GM19238 (cell line): ENCODE measurements around the gene HHLA2.
A peak's percentile ranks its signal among the peaks of the same experiment; 100 is the strongest.
"Not testable (repeated sequence)": the region's sequence is repeated elsewhere in the genome, so short reads cannot be mapped to it uniquely, and the experiment has no call there.

Experiments used
- DNase-seq: peaks from one replicate; pipeline ENCODE4 v3.0.0; 2011; ENCODE audit warnings: low spot score; ENCODE audit not compliant: insufficient read length

The HHLA2 gene, protein sequence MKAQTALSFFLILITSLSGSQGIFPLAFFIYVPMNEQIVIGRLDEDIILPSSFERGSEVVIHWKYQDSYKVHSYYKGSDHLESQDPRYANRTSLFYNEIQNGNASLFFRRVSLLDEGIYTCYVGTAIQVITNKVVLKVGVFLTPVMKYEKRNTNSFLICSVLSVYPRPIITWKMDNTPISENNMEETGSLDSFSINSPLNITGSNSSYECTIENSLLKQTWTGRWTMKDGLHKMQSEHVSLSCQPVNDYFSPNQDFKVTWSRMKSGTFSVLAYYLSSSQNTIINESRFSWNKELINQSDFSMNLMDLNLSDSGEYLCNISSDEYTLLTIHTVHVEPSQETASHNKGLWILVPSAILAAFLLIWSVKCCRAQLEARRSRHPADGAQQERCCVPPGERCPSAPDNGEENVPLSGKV

DNA sequence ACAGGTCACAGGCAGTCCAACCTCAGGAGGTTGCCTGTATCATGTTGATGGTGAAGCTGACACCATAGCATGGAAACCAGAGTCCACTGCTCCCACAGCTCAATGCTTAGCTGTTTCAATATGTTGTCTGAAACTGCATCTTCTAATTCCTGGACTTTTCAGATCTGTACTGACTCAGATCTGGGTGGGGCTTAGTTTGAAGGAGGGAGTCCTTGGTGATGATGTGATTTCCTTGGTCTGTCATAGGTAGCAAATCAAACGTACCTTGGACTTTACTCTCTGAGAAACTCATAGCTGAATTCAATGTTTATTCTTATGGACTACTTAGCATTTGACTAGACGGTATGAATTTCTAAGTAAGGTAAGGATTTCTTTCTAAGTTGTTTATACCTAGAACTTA lies at the start of gene HHLA2:
HHLA2 (plus strand) TSS at position 310 of the 400 bp plus-strand sequence. CDS start 55,266 bp downstream, outside the sequence.
- DNase-seq, result no peak

GRCh38 chr3:108250626-108251025 lies 45.7 kb upstream of the HHLA2 start:
- DNase-seq, result no peak

- DNase-seq, result no peak
These were observed 45.1 kb upstream of the HHLA2 start for GRCh38 chr3:108251265-108251664.

- no peak for DNase-seq
These were observed 44.5 kb upstream of the HHLA2 start for GRCh38 chr3:108251844-108252243.

DNA sequence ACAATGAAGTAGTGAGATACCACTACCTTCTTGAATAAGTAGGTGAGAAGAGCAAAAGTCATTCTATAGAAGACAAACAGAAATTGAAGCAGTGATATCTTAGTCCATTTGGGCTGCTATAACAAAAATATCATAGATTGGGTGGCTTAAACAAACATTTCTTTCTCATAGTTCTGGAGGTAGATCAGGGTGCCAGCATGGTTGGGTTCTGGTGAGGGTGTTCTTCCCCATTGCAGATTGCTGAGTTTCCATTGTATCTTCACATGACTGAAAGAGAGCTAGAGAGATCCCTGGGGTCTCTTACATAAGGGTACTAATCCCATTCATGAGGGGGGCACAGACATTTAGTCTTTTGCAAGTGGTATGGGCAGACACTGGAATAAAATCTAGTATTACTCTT lies 41.2 kb upstream of the HHLA2 start:
- DNase-seq, result no peak

- not testable (repeated sequence) for DNase-seq
These were observed 31.6 kb upstream of the HHLA2 start for GRCh38 chr3:108264534-108265298.

GRCh38 chr3:108268235-108268634 lies 28.1 kb upstream of the HHLA2 start:
- DNase-seq, result not testable (repeated sequence)

- DNase-seq, result no peak
These were observed 24.7 kb upstream of the HHLA2 start for GRCh38 chr3:108271626-108272025.

- not testable (repeated sequence) for DNase-seq
These were observed 17.3 kb upstream of the HHLA2 start for GRCh38 chr3:108279066-108279465.

DNA sequence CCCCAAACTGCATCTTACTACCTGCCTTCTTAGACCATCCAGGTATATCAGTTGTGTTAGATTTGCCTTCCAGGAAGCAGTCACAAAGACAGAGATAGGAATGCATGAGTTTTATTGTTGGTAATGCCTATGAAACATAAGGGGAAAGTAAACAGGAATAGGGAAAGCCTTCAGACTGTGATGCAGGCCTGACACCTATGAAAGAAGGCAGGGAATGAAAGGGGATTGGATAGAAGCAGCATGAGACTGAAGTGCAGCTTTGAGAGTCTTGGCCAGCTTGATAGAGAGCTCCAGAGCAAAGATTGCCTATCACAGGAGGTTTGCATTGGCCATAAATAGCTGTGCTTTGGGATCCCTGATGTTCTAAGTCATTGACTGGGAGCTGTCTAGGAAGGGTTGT lies 15.9 kb upstream of the HHLA2 start:
- DNase-seq, result no peak

- no peak for DNase-seq
These were observed 14.7 kb upstream of the HHLA2 start for GRCh38 chr3:108281670-108282069.

DNA sequence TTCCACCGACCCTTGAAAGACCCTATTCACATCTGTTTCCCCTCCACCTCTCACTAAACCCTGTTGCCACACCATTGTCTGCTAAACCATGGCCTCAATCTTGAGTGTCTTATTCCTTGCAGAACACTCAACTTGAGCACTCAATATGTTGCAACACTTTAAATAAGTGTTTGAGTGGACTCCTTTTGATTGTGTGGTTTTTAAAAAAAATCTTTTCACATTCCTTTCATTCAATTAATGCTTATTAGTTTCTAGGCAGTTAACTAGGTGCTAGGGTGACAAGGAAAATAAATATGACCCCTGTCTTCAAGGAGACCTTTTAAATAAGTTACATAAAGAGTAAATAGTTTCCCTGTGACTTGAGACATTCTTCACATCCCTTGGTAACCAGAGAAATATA lies 13.3 kb upstream of the HHLA2 start:
- DNase-seq, result no peak

GRCh38 chr3:108283989-108284388 lies 12.4 kb upstream of the HHLA2 start:
- no peak for DNase-seq

- no peak for DNase-seq
These were observed 11.2 kb upstream of the HHLA2 start for GRCh38 chr3:108285176-108285575.

- DNase-seq, result no peak
These were observed 9.2 kb upstream of the HHLA2 start for GRCh38 chr3:108287146-108287545.

GRCh38 chr3:108288193-108288592 lies 8.2 kb upstream of the HHLA2 start:
- DNase-seq, result not testable (repeated sequence)

GRCh38 chr3:108289159-108289558 lies 7.2 kb upstream of the HHLA2 start:
- no peak for DNase-seq

- DNase-seq, result no peak
These were observed 3.9 kb upstream of the HHLA2 start for GRCh38 chr3:108292450-108292849.

- DNase-seq, result no peak
These were observed 3.4 kb upstream of the HHLA2 start for GRCh38 chr3:108292905-108293328.

GRCh38 chr3:108293858-108294257 lies 2.5 kb upstream of the HHLA2 start:
- peak; percentile 19 for DNase-seq

DNA sequence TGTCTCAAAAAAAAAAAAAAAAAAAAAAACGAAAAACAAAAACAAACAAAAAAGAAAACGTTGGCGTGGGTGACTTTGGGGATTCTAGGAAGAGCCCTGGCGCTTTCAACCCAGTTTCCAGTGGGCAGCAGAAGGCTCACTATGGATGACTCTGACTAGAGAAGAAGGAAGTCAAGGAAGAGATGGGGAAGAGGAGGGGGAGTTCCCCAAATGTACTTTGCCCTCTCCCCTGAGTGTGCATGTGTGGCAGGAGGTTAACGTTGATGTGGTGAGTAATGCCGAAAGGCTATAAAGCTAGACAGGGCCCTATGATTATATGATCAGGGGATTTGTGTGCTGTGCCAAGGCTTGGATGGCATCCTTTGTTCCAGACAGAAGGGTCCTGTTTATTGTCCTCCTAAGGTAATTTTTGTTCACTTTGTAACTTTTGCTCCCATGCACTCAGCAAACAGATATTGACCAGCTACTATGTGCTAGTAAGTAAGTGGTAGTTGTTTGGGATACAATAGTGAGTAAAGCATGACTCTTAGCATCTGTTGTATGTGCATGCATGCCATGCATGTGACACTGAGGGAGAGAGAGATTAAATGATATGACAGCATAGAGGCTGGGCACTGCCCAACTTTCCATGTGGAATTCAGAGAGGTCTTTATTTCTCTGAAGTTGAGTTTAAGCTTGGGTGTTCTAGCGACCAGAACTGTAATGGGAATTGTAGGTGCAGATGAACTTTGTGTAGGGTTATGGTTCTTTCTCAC lies 750 bp upstream of the HHLA2 start:
- DNase-seq, result no peak

- no peak for DNase-seq
These were observed 1.3 kb downstream of the HHLA2 start for GRCh38 chr3:108297647-108298046.
